OCI-M2 (cell line): ENCODE data around the gene TCF23.
A peak's percentile ranks its signal among the peaks of the same experiment; 100 is the strongest.

Experiments
- DNase-seq: peaks from one replicate; lab custom pipeline; 2025; ENCODE audit not compliant: unreplicated experiment; lab: John Stamatoyannopoulos, UW

The TCF23 gene

DNA sequence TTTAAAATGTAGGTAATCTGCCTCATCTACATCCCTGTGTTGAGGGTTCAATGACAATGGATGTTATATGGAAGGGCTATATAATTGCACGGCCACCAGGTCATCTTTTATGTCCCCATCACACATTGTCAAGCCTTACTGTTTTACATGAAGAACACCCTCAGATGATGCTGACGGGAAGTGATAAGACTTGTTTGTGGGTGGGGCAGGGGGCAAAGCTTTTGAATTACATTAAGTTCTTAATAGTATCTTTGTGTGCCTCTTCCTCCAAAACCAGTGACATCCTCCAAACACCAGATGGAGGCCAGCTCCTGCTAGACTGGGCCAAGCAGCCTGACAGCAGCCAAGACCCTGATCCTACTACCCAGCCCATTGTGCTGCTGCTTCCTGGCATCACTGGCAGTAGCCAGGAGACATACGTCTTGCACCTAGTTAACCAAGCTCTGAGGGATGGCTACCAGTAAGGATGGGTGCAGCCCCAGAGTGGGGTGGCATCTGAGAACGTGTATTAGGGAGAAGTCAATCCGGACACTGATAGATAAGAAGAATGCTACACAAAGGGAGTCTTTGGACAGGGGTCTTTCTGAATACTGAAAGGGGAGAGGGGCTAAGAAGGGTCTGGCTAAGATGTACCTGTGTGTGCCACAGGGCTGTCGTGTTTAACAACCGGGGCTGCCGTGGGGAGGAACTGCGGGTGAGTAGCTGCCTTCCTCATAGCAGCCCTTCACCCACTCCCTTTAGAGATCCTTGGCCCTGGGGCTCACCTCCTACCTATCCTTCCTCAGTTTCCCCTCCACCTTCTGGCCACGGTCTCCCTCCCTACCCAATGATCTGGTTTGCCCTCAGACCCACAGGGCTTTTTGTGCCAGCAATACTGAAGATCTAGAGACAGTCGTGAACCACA, 19.9 kb upstream of the TCF23 start:
- DNase-seq, result no peak

DNA sequence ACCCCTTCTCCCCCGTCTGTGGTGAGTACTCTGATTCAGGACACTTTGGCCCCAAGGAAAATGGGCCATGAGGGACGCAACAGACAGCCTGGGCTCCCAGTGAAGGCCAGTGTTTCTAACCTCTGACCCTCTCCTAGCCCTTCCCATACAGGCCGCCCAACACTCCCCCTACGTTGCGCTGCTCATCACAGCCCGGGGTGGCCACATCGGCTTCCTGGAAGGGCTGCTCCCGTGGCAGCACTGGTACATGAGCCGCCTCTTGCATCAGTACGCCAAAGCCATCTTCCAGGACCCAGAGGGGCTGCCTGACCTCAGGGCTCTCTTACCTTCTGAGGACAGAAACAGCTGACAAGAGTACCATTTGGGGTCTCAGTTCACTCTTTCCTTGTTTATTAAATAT, 18.4 kb upstream of the TCF23 start:
- no peak for DNase-seq

DNA sequence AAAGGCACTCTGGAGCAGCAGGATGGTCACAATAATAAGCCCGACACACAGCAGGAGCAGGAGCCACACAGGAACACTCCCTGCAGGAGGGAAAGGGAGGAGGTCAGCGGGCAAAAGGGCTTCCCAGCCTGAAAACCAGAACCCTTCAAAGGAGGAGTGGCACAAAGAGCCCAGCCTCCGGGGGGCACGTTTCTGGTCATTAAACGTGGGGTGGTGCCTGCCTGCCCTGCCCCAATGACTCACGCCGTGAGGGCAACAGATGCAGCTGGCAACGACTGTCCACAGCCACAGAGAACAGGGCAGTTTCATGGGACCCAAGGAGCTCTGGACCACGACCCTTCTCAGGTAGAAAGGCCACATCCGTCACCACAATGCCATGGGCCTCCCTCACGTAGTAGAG, 17.4 kb upstream of the TCF23 start:
- no peak for DNase-seq

DNA sequence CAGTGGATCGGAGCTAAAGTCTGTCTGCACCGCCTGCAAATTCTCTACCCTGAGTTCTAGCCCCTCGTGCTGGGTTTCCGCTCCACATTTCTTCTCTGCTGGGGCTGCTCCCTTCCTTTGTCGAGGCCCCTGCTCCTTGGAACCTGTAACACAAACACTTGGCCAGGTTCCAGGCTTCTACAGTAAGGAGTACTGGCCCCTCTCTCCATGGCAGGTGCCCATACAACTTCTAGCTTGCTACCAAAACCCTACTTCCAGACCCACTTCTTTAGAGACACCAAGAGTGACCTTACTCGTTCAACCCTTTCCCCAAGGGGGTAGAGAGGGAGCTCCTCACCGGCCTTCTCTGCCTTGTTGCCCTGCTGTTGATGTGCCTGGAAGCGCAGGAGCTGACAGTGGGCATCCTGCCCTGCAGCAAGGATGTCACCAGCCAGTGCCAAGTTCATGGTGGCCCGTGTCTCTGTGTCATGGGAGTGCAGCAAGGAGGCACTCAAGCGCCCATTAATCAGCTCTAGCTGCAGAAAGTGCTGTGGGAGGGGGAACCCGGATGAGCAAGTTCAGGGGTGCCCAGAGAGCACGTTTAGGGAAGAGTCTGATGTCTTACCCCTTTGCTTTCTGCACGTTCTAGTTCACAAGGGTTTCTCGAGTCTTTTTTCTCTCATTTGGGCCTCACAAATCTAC, 15.5 kb upstream of the TCF23 start:
- DNase-seq, result no peak

DNA sequence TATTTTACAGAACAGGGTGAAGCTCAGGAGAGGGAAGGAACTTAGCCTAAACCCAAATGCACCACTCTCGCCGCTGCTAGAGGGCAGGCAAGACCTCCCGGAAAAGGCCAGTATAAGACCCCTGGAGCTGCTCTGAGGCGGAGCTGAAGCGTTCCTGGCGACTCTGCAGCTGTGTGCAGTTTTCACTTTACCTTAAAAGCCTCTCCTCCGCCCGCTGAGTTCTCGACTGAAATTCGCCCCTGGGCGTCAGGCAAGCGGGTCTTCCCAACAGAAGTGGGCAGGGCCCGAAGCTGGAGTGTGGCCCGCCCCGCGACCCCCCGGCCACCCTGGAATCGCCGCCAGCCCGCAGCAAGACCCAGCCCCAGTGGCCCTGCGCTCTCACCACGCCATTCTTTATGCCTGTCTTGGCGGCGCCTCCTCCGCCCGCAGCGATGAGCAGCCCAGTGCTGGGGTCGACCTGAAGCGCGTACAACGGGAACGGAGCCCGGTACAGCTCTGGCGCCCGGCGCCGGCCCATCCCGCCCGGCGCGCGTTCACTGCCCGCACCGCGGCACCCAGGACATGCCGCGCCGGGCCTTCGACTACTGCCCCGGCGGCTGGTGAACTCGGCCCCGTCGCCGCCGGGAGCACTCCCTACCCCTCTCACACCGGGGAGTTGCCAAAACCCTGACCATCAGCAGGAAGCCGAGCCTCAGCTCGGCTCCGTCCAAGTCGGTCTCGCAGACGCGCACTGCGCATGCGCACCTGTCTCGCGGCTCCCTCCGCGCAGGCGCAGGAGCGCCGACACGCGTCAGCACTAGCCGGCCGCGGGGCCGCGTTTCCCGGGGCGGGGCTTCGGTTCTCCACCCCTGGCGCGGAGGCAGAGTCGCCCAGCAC, 14.7 kb upstream of the TCF23 start, which contains the start of gene PREB:
Gene PREB, minus strand, starts transcription at position 732 of the 876 bp plus-strand sequence. Its CDS starts 215 bp downstream, at position 517.
- DNase-seq, result peak; percentile 57

DNA sequence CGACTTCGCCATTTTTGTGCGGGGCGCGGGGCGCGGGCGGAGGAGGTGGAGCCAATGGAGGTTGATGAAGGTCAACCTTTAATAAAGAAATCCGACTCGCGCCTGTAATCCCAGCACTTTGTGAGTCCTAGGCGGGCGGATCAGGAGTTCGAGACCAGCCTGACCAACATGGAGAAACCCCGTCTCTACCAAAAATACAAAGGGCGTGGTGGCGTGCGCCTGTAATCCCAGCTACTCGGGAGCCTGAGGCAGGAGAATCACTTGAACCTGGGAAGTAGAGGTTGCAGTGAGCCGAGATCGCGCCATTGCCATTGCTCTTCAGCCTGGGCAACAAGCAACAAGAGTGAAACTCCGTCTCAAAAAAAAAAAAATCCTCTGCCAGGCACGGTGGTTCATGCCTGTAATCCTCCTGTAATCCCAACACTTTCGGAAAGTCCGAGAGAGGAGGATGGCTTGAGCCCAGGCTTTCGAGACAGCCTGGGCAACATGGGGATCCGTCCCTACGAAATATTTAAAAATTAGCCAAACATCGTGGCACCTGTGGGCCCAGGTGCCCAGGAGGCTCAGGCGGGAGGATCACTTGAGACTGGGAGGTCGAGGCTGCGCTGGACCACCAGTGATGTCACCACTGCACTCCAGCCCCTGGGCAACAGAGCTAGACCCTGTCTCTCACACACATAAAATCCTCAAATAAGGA, 13.9 kb upstream of the TCF23 start:
- no peak for DNase-seq

DNA sequence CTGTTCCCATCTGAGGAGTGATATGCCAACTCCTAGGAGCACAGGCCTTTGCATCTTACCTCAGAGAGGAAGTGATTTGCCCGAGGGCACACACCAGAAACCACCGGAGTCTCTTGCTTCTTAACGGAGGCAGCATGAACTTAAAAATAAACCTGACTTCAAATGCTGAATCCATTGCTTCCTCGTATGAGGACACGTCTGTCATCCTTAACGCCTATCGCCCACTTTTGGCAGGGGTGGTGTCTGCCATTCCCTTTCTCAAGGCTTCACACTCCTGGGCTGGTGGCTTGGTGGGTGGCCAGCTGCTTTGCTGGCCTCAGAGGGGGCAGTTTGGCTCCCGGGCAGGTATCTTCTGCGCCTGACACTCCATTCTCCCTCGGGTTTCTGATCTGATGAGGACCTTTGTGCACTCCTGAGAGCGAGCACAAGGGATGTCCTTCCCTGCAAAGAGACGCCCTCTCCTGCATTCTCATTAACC, 13.3 kb upstream of the TCF23 start:
- DNase-seq, result no peak

DNA sequence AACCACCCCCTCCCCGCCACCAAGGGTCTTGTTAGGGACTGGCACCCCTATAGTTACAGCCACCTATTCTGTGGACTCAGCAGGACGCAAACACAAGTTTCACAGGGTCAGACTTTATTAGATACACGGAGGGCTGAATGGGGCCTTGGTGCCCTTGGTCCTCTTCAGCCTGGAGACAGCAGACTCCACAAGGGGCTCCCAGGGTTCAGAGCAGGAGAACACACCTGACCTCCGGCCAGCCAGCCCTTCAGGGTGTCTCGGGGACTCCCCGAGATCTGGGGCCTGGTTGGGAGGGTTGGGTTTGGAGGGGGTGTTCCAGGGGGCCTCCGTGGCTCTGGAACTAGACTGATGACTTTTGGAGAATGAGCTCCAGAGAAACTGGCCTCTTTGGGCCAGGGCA, 12.1 kb upstream of the TCF23 start:
- DNase-seq, result no peak

DNA sequence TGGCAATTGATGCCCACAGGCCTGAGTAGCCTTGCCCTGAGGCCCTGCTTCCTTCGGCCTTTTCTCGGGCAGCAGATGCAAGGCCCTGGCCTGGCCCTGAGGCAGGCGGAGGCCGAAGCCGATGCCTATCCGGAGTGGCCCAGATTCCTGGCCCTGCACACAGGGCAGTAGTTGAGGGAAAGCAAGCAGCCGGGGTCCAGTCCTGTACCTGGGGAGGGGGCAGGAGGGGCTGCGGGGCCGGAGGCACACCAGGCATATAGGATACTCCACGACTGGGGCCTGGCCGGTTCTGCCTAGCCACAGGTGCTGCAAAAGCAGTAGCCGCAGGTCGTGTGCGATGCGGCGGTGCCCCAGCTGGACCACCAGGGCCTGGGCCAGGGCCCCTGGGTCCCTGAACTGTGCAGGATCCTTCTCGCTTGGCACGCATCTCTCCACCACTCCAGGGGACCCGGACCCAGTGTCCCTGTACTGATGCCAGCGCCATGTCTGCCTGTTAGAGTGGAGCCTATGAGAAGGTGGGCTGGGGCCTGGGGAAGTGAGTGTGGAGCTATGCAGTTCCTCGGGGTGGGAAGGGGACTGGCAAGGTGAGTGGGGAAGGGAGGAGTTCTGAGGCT, 11.4 kb upstream of the TCF23 start:
- no peak for DNase-seq

DNA sequence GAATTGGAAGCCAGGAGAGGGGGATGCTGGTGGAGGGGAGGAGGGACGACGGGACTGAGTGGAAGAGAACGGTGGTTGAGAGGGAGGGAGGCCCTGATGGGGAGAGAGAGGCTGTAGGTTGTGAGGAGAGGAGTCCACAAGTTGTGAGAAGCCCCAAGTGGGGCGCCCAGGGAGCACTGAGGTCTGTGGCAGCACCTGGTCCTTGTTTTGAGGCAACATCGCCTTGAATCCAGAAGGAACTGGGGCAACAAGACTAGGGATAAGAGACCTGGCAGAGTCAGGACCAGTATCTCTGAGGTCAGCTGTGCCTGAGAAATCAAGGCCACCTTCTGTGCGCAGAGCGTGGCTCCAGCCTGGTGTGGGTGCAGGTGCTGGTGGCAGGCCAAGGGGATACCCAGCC, 10.7 kb upstream of the TCF23 start:
- DNase-seq, result no peak

DNA sequence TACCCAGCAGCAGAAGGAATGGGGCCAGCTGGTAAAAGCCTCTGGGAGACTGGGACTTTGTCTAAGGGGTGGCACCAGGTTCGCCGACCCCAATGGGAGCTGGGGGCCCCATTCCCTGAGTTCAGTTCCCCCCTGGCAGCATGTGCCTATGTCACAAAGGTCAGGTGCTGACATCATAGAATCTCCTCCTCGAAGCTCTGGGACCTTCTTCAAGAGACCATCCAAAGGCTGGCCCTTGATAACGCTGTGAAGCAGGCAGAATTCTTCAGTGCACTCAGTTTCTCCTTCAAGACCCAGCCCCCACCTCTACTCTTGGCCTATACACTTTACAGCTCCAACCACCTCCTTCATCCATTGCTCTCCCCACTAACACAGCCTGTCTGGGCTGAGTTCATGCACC, 9.5 kb upstream of the TCF23 start, which contains the start of gene PRR30:
Gene PRR30, minus strand, starts transcription at position 101 of the 400 bp plus-strand sequence. CDS start 1,081 bp downstream, outside the sequence.
- no peak for DNase-seq

DNA sequence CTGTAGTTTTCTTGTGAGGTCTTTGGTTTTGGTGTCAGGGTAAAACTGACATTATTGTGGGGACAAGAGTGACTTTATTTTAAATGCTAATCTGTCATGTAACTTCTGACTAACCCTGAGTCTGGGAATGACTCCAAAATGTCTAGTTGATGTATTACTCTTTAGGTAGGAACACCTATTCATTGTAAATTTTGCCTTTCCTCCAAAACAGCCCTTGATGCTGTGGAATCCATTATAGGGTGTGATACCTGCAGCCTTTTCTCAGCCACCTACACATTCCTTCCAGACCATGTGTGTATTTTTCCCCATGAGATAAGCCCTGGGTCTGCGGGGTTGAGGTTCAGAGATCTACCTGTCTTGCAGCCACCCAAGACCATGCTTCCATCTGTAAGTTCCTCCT, 5.5 kb upstream of the TCF23 start:
- no peak for DNase-seq

DNA sequence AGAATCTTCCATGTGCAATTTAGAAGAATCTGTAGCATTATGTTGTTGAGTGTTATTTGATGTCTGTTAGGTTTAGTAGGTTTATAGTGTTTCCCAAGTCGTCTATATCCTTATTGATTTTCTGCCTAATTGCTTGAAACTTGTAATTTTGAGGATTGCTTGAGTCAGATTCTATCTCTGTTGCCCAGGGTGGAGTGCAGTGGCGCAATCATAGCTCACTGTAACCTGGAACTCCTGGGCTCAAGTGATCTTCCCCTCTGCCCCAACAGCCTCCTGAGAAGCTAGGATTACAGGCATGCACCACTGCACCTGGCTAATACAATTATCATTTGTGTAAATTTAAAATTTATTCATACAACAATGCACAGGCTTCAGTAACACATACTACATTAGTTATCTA, 3.1 kb upstream of the TCF23 start:
- no peak for DNase-seq

DNA sequence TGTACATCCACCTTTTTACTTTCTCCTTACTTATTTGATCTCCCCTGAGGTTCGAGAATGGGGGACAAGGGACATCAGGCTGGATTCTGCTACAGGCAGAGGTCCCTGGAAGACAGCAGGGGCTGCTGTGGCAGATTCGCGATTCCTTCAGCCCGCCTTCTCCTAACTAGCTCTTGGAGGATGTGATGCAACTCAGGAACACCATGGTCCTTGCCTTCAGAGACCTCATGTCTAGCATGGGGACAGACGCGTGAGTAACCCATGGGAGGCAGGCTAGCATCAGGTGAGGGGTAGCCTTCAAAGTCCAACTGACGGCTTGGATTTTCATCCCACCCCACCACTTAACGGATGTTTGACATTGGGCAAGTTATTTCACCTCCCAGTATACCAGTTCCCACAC, 869 bp upstream of the TCF23 start:
- DNase-seq, result no peak

DNA sequence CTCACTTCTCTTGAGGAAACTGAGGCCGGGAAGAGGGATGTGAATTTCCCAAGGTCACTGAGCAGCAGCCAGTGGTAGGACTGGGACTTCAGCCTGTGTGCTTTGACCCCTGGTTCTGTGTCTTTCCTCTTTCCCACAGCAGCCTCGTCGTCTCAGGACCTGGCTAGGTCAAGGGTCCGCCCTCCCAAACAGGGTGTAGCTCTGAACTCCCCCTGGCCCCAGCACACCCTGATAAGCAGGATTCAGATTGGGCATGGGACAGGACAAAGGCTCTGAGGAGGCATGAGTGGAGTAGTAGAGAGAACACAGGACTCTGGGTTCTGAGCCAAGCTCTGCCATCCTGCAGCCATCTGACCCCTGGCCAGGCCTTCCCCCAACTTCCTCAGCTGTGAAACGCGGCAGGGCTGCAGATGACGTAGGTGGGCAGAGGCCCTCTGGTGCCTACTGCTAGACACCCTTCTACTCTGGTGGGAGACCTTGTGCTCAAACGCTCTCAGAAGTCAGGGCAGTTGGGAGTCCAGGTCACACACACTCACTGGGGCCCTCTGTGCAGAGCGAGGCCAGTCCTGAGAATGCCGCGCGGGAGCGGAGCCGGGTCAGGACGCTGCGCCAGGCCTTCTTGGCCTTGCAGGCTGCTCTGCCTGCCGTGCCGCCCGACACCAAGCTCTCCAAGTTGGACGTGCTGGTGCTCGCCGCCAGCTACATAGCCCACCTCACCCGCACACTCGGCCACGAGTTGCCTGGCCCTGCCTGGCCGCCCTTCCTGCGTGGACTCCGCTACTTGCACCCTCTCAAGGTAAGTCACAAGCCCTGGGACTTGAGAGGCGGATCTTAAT, 984 bp downstream of the TCF23 start:
- no peak for DNase-seq

DNA sequence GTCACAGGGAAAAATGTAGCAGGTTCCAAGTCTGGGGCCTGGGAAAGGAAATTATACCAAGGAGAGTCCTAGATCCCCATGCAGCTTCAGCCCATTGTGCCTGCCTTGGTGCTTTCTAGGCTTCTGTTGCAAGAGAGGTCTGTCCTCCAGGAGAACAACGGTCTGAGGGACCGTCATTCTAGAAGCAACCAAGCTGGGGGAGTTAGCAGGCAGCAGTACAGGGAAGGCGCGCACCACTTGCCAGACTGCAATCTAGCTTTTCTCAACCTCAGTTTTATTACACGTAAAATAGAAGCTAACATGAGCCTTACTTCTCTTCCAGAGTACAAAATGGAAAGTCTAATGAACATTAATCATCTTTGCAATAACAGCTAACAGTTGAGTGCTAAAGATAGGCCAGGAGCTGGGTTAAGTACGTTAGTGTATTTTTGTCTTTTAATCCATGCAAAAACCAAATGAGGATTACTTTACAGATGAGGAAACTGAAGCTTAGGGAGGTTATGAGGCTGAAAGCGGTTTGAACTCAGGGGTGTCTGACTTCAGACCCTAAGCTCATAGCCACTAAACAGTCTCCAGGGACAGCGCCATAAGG, 1.9 kb downstream of the TCF23 start:
- no peak for DNase-seq

DNA sequence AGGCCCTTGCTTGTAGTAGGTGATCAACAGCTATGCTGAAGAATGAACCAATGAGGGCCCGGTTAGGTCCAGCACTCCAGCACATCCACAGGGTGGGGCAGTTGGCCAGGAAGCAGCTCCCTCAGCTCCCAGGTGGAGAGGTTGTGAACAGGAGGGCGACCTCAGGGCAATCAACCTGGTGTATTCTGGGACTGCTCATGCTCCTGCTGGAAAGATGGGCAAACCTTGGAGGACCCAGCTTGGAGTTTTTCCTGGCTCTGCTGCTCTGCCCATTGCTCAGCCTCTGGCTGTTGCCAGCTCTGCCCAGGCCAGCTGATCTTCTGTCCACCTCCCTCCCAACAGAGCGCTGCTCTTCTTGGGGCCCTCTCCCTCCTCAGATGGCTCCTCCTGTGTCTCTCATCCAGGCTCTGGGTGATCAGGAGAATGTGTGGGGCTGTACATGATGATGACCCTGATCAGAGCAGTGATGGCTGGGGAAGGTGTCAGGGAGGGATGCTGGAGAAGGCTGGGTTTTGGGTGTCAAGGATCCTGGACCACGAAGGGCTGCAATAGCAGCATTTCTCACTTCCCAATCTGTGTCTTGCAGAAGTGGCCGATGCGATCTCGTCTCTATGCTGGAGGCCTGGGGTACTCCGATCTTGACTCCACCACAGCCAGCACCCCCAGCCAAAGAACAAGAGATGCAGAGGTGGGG, 3.4 kb downstream of the TCF23 start:
- DNase-seq, result no peak

DNA sequence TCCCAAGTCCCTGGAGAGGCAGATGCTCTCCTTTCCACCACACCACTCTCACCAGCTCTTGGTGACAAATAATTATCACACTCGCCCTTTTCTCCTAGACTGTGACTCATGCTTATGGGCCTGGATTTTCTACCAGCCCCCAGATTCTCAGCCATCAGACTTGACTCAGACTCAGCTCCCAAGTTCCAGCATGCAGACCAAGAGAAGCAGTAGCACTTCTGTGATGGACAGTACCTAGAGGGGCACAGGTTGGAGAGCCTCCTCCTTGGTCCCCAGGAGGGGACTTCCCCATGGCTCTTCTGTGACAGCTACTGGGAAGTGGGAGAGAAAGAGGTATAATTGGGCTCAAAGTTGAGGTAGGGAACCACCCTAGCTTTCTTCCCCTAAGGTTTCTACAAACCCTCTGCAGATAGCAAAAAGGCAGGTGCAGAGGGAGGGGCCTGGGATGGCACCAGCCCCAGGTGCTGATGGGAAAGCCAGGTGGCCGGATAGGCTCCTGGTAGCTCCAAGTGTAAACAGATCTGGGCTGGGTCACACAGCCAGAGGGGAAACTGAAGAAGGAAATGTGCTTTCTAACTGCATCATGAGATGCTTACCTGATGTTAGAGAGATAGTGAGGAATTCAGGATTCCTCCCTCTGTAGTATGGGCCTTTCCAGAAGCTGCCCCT, 4.1 kb downstream of the TCF23 start:
- DNase-seq, result no peak
